KMS-11 (cell line): Measurements from ENCODE around the gene DPPA2.

ENCODE experiments used
- H2AFZ ChIP-seq: fragments of 200-600 bp; sonication (generic); 2 replicates; pipeline ENCODE4 v1.6.1; 2016; ENCODE audit warnings: antibody characterized with exemption, mixed run types, low read depth
- H3K27ac ChIP-seq: fragments of 200-600 bp; sonication (generic); 2 replicates; pipeline ENCODE4 v1.6.1; 2016; ENCODE audit warnings: mild to moderate bottlenecking, mixed run types
- H3K27me3 ChIP-seq: fragments of 200-600 bp; sonication (generic); 2 replicates; pipeline ENCODE4 v1.6.1; 2017; ENCODE audit warnings: mild to moderate bottlenecking, low read depth, mixed run types, moderate library complexity; ENCODE audit not compliant: insufficient read depth
- H3K36me3 ChIP-seq: fragments of 200-600 bp; sonication (generic); 2 replicates; pipeline ENCODE4 v1.6.1; 2017; ENCODE audit warnings: mild to moderate bottlenecking, mixed run types; ENCODE audit not compliant: insufficient read depth
- H3K4me1 ChIP-seq: fragments of 200-600 bp; sonication (generic); 2 replicates; pipeline ENCODE4 v1.6.1; 2016; ENCODE audit warnings: mild to moderate bottlenecking, low read depth, mixed run types; ENCODE audit not compliant: poor library complexity, severe bottlenecking
- H3K4me2 ChIP-seq: fragments of 200-600 bp; sonication (generic); 2 replicates; pipeline ENCODE4 v1.7.0; 2016; ENCODE audit warnings: mild to moderate bottlenecking, mixed run types
- H3K4me3 ChIP-seq: fragments of 200-600 bp; sonication (generic); IDR thresholded peaks from 2 replicates; pipeline ENCODE4 v1.6.1; 2017; ENCODE audit warnings: low read depth, low read length, mixed read lengths; ENCODE audit not compliant: insufficient read depth
- H3K79me2 ChIP-seq: fragments of 200-600 bp; sonication (generic); 2 replicates; pipeline ENCODE4 v1.6.1; 2016; ENCODE audit warnings: low read depth, mixed run types; ENCODE audit not compliant: insufficient read depth
- H3K9ac ChIP-seq: fragments of 200-600 bp; sonication (generic); 2 replicates; pipeline ENCODE4 v1.6.1; 2016; ENCODE audit warnings: mild to moderate bottlenecking, mixed run types
- H4K20me1 ChIP-seq: fragments of 200-600 bp; sonication (generic); 2 replicates; pipeline ENCODE4 v1.6.1; 2016; ENCODE audit warnings: mild to moderate bottlenecking, mixed run types; ENCODE audit not compliant: insufficient read depth
- CTCF ChIP-seq: fragments of 200-600 bp; sonication (generic); conservative IDR thresholded peaks from 2 replicates; pipeline ENCODE4 v1.6.1; 2017; ENCODE audit warnings: low read depth, mild to moderate bottlenecking, antibody characterized with exemption, low read length, moderate library complexity, mixed read lengths

Gene DPPA2

GRCh38 chr3:109325109-109325508, 8.8 kb upstream of the DPPA2 start:
- no peak for TF ChIP-seq CTCF
- Histone ChIP-seq H3K4me3 (no peak overlapping the region), H3K27ac (no peak overlapping the region), H3K4me2 (no peak overlapping the region), H3K36me3 (no peaks in the 10 kb centered on the region), H4K20me1 (no peaks in the 10 kb centered on the region), H2AFZ (no peak overlapping the region), H3K9ac (no peak overlapping the region), H3K27me3 (no peaks in the 10 kb centered on the region), H3K79me2 (no peaks in the 10 kb centered on the region), H3K4me1 (no peaks in the 10 kb centered on the region)

- Histone ChIP-seq H3K4me2 (no peak overlapping the region), H3K36me3 (no peaks in the 10 kb centered on the region), H3K4me1 (no peaks in the 10 kb centered on the region), H3K27me3 (no peaks in the 10 kb centered on the region), H4K20me1 (no peaks in the 10 kb centered on the region), H3K27ac (no peak overlapping the region), H3K9ac (no peak overlapping the region), H3K79me2 (no peaks in the 10 kb centered on the region), H2AFZ (no peak overlapping the region), H3K4me3 (no peak overlapping the region)
- TF ChIP-seq CTCF: no peak
Observed at GRCh38 chr3:109313061-109313460, 3.3 kb downstream of the DPPA2 start.

GRCh38 chr3:109297496-109297895, 18.8 kb downstream of the DPPA2 start:
- H3K4me2 ChIP-seq: no peak overlapping the region
- no peaks in the 10 kb centered on the region for H3K36me3 ChIP-seq
- H3K4me1 ChIP-seq: no peaks in the 10 kb centered on the region
- no peak overlapping the region for H3K4me3 ChIP-seq
- H4K20me1 ChIP-seq: no peaks in the 10 kb centered on the region
- no peak overlapping the region for H3K9ac ChIP-seq
- H3K27ac ChIP-seq: no peak overlapping the region
- no peak overlapping the region for H2AFZ ChIP-seq
- no peak for TF ChIP-seq CTCF
- no peaks in the 10 kb centered on the region for H3K27me3 ChIP-seq
- no peaks in the 10 kb centered on the region for H3K79me2 ChIP-seq

- Histone ChIP-seq H3K4me1 (no peaks in the 10 kb centered on the region), H3K27me3 (no peaks in the 10 kb centered on the region), H2AFZ (no peak overlapping the region), H3K9ac (no peak overlapping the region), H3K36me3 (no peaks in the 10 kb centered on the region), H3K27ac (no peak overlapping the region), H3K4me2 (no peak overlapping the region), H3K4me3 (no peak overlapping the region), H3K79me2 (no peaks in the 10 kb centered on the region), H4K20me1 (no peaks in the 10 kb centered on the region)
- no peak for TF ChIP-seq CTCF
Observed at GRCh38 chr3:109284071-109284470, 32.2 kb downstream of the DPPA2 start.

- H3K27me3 ChIP-seq: no peaks in the 10 kb centered on the region
- no peak overlapping the region for H3K9ac ChIP-seq
- H3K4me3 ChIP-seq: no peak overlapping the region
- no peak for TF ChIP-seq CTCF
- no peaks in the 10 kb centered on the region for H4K20me1 ChIP-seq
- no peak overlapping the region for H2AFZ ChIP-seq
- no peaks in the 10 kb centered on the region for H3K4me1 ChIP-seq
- H3K27ac ChIP-seq: no peak overlapping the region
- no peaks in the 10 kb centered on the region for H3K79me2 ChIP-seq
- H3K4me2 ChIP-seq: no peak overlapping the region
- no peaks in the 10 kb centered on the region for H3K36me3 ChIP-seq
Observed at GRCh38 chr3:109278546-109278945, 37.8 kb downstream of the DPPA2 start.
